ENCODE results near the gene TUBB8. TPM values are rescaled to one million over a fixed set of nuclear protein-coding genes. Genes with fewer than 3 reads are reported as not detected.
"Not testable (repeated sequence)": the region's sequence is repeated elsewhere in the genome, so short reads cannot be mapped to it uniquely, and the experiment has no call there.

TUBB8 gene
- polyA plus RNA-seq, 1 donor = 0.81 TPM

DNA sequence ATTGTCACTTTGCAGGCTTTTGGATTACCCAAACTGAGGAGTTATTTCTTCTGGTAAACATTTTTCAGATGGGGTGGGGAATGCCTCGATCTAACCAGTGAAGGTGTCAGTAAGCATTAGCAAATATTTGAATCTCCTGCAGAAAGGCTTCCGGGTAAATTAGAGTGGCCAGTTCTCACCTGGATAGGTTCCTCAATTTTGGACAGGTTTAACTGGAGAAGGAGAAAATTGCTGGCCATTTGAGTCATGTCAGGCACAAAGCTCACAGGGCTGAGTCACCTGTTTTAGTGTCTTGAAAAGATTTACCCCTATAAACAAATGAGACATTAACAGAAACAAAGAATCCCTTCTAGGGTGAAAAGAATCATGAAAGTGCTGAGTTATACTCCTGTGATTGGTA lies 830 bp upstream of the TUBB8 start:
- WGBS (ENCODE audit: insufficient coverage, low lambda C conversion rate) = no CpG with 5 or more reads among the region's 2 CpGs
- H3K27me3 ChIP-seq (ENCODE audit: control insufficient read depth, insufficient read depth, low read length) = not testable (repeated sequence)

DNA sequence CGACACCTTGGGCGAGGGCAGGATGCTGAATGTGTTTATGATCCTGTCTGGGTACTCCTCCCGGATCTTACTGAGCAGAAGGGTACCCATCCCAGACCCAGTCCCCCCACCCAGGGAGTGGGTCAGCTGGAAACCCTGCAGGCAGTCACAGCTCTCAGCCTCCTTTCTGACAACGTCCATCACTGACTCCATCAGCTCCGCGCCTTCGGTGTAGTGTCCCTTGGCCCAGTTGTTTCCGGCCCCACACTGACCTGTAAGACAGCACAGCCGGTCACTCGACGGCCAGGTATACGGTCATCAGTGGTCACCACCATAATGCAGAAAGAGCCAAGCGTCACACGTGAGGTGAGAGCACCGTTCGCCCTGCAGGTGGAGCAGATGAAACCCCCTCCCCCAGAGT lies 1.2 kb downstream of the TUBB8 start:
- not testable (repeated sequence) for DNase-seq; H3K9me3 ChIP-seq (ENCODE audit: control insufficient read depth, low read depth, low read length); H3K4me3 ChIP-seq (ENCODE audit: low read length); H3K4me1 ChIP-seq (ENCODE audit: control insufficient read depth, insufficient read depth, low read length); H3K27ac ChIP-seq (ENCODE audit: low read length); H3K27me3 ChIP-seq (ENCODE audit: control insufficient read depth, insufficient read depth, low read length); H3K36me3 ChIP-seq (ENCODE audit: control insufficient read depth, insufficient read depth, low read length)
- no CpG with 5 or more reads among the region's 16 CpGs for WGBS (ENCODE audit: insufficient coverage, low lambda C conversion rate)

More for the DNA sequence above, 830 bp upstream of the TUBB8 start:
- DNase-seq; H3K4me1 ChIP-seq (ENCODE audit: control insufficient read depth, insufficient read depth, low read length); H3K36me3 ChIP-seq (ENCODE audit: control insufficient read depth, insufficient read depth, low read length); H3K9me3 ChIP-seq (ENCODE audit: control insufficient read depth, low read depth, low read length); H3K27ac ChIP-seq (ENCODE audit: low read length); H3K4me3 ChIP-seq (ENCODE audit: low read length): not testable (repeated sequence)

DNA sequence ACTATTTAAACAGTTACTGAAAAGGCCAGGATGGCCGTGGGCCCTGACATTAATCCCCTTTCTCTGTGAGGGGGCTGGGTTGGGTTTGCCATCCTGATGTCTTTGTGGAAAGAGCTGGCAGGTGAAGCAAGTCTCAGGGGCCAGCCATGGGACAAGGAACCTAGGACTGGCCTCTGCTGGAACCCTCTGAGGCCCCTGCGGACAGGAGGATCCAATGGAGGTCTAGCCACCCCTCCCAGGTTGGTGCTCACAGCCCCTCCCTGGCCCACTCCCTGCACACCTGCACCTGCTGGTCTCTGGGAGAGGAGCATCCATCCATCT lies 35.8 kb downstream of the TUBB8 start:
- not testable (repeated sequence) for H3K4me1 ChIP-seq (ENCODE audit: control insufficient read depth, insufficient read depth, low read length); H3K36me3 ChIP-seq (ENCODE audit: control insufficient read depth, insufficient read depth, low read length); H3K4me3 ChIP-seq (ENCODE audit: low read length); H3K9me3 ChIP-seq (ENCODE audit: control insufficient read depth, low read depth, low read length); H3K27ac ChIP-seq (ENCODE audit: low read length); H3K27me3 ChIP-seq (ENCODE audit: control insufficient read depth, insufficient read depth, low read length); DNase-seq
- WGBS (ENCODE audit: insufficient coverage, low lambda C conversion rate) = no CpG with 5 or more reads among the region's 2 CpGs

DNA sequence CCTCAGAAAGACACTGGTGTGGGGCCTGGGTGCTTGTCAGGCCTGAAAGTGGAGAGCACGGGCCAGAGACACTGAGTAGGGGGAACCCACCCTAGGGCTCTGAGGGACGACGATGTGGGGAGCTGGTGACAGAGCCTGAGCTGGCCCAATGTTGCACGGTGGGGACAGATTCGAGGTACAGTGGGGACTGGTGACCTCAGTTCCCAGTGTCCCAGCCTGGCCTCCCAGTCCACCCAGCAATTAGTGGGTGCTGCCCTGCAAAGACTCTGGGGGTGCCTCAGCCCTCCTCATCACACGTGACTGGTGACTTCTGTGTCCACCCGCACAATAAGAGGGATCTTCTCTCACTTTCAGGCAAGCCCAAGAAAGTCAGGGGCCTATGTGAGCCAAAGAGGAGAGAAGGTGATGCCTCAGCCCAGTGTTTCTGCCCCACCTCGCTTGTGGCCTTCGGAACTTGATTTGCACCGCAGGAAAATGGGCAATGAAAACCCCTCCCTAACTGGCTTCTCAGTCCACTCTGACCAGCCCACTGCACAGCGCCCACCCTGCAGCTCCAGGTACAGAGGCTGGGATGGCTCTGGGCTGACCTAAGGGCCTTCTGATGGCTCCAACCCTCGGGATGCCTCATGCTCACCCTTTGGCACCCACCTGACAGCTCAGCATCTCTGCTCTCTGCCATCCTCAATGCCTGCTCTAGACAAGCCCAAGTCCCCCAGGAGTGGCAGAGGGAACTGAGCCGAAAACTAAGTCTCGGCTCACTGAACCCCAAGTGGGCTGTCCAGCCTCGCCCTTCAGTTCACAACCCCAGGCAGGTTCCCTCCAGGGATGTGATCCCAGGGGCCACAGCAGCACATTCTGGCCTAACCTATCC lies 36.4 kb downstream of the TUBB8 start:
- WGBS (ENCODE audit: insufficient coverage, low lambda C conversion rate) = no CpG with 5 or more reads among the region's 15 CpGs

DNA sequence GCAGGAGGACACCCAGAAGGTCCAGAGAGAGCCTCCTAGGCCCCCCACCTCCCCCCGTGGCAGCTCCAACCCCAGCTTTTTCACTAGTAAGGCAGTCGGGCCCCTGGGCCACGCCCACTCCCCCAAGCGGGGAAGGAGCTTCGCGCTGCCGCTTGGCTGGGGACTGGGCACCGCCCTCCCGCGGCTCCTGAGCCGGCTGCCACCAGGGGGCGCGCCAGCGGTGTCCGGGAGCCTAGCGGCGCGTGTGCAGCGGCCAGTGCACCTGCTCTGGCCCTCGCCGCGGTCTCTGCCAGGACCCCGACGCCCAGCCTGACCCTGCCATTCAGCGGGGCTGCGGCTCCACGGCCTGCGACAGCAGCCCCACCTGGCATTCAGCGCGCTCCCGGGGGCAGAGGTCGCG lies 37.8 kb downstream of the TUBB8 start:
- H3K27me3 ChIP-seq (ENCODE audit: control insufficient read depth, insufficient read depth, low read length); H3K27ac ChIP-seq (ENCODE audit: low read length); DNase-seq; H3K9me3 ChIP-seq (ENCODE audit: control insufficient read depth, low read depth, low read length); H3K36me3 ChIP-seq (ENCODE audit: control insufficient read depth, insufficient read depth, low read length); H3K4me3 ChIP-seq (ENCODE audit: low read length); H3K4me1 ChIP-seq (ENCODE audit: control insufficient read depth, insufficient read depth, low read length): not testable (repeated sequence)
- no CpG with 5 or more reads among the region's 33 CpGs for WGBS (ENCODE audit: insufficient coverage, low lambda C conversion rate)

More for the DNA sequence above, 36.4 kb downstream of the TUBB8 start:
- not testable (repeated sequence) for H3K4me3 ChIP-seq (ENCODE audit: low read length); H3K4me1 ChIP-seq (ENCODE audit: control insufficient read depth, insufficient read depth, low read length); DNase-seq; H3K27ac ChIP-seq (ENCODE audit: low read length); H3K27me3 ChIP-seq (ENCODE audit: control insufficient read depth, insufficient read depth, low read length); H3K9me3 ChIP-seq (ENCODE audit: control insufficient read depth, low read depth, low read length); H3K36me3 ChIP-seq (ENCODE audit: control insufficient read depth, insufficient read depth, low read length)

DNA sequence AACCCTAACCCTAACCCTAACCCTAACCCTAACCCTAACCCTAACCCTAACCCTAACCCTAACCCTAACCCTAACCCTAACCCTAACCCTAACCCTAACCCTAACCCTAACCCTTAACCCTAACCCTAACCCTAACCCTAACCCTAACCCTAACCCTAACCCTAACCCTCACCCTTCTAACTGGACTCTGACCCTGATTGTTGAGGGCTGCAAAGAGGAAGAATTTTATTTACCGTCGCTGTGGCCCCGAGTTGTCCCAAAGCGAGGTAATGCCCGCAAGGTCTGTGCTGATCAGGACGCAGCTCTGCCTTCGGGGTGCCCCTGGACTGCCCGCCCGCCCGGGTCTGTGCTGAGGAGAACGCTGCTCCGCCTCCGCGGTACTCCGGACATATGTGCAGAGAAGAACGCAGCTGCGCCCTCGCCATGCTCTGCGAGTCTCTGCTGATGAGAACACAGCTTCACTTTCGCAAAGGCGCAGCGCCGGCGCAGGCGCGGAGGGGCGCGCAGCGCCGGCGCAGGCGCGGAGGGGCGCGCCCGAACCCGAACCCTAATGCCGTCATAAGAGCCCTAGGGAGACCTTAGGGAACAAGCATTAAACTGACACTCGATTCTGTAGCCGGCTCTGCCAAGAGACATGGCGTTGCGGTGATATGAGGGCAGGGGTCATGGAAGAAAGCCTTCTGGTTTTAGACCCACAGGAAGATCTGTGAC lies 38.7 kb downstream of the TUBB8 start:
- H3K4me3 ChIP-seq (ENCODE audit: low read length); H3K4me1 ChIP-seq (ENCODE audit: control insufficient read depth, insufficient read depth, low read length); DNase-seq; H3K36me3 ChIP-seq (ENCODE audit: control insufficient read depth, insufficient read depth, low read length); H3K9me3 ChIP-seq (ENCODE audit: control insufficient read depth, low read depth, low read length); H3K27ac ChIP-seq (ENCODE audit: low read length); H3K27me3 ChIP-seq (ENCODE audit: control insufficient read depth, insufficient read depth, low read length): not testable (repeated sequence)
- no CpG with 5 or more reads among the region's 42 CpGs for WGBS (ENCODE audit: insufficient coverage, low lambda C conversion rate)

Other genes starting within 250 kb of the TUBB8 start
- gene ZMYND11, start 86.2 kb upstream of the TUBB8 start, polyA plus RNA-seq = 69.8 TPM

All from large intestine (tissue), 3 donors.